ENCODE data around the gene LMNTD2.
A peak's percentile ranks its signal among the peaks of the same experiment; 100 is the strongest.
"Not testable (repeated sequence)": the region's sequence is repeated elsewhere in the genome, so short reads cannot be mapped to it uniquely, and the experiment has no call there.

LMNTD2 gene

DNA sequence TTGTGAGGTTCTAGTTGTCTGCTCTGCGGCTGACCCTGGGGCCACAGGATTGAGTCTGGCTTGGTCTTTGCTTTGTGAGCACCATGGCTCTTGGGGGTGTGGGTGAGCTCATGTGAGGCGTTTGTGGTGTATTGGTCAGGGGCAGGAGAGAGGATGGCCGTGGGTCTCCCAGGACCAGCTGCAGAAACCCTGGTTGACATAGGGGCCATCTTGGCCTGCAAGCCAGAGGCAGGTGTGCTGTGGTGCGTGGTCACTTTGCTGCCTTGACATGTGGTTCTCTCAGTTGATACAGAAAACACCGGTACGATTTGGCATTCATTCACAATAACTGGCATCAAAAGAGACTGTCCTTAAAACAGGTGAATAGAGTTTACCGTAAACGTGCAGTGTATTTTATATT, 27.0 kb upstream of the LMNTD2 start:
- no peak for DNase-seq

DNA sequence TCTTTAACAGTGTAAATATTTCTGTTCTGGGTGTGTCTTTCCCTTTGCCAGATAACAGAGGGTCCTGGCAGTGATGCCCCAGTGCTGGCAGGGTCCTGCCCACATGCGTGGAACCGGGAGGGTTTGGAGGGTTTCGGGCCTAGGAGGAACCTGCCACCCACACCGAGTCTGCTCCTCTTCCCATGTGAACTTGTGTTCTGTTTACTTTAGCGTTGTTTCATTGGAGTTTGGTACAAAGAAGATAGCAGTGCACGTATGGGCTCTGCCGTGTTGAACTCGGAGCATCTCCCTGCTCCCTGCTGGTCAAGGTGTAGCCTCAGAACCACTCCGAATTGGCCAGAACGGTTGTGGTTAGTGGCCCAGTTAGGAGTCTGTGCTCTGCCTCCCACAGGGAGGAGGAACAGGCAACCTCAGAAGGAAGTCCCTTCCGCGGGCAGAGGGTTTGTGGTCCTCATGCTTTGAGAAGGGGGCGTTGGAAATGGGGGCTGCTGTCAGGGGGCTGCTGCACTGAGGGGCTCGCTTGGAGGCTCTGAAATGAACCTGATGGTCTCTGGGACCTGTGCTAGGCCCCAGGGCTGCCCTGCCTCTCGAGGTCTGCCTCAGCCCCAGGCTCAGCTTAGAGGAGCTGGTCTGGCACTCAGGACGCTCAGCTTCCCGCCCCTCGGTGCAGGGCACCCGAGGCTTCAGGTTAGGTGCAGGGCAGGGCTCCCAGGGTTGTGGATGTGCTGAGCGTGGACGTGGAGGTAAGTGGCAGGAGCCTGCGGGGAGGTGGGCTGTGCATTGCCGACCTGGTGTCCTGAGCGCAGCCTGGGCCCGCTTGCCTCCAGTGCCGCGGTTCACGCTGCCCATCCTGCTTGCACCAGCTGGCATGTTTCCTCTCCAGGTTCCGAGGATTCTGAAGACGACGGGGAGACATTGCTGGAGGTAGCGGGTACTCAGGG, 26.1 kb upstream of the LMNTD2 start:
- no peak for DNase-seq

- DNase-seq: no peak
These were observed 23.7 kb upstream of the LMNTD2 start for GRCh38 chr11:584287-584686.

DNA sequence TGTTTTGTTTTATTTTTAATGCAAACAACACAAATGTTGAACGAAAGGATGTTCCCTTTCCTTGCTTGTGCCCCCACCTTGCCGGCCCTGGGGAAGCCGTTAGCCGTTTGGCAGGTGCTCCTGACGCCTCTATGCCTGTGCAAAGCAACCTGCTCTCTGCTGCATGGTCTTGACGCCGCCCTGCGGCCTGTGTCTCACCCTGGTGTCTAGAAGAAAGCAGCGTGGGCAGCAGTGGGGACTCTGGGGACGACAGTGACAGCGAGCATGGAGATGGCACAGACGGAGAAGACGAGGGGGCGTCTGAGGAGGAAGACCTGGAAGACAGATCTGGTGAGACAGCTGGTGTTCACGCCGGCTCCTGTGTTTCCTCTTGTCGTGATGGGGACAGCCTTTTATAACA, 21.2 kb upstream of the LMNTD2 start:
- peak in 16 of 56 donors; percentile 16 to 69 (median 33) for DNase-seq

DNA sequence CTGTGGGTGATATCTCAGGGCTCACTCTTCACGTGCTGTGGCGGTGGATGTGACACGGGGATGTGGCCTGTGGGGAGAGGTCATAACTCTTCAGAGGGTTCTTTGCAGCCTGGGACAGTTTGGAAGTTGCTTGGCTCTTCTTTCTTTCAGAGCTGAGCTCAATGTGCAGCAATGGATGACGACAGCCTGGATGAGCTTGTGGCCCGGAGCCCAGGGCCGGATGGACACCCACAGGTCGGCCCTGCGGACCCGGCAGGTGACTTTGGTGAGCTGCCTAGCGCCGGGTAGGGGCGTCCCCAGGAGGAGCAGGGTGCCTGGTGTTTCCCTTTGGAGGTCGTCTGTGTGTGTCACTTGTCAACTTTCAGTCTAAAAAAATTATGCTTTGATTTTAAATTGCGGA, 20.8 kb upstream of the LMNTD2 start:
- no peak for DNase-seq

DNA sequence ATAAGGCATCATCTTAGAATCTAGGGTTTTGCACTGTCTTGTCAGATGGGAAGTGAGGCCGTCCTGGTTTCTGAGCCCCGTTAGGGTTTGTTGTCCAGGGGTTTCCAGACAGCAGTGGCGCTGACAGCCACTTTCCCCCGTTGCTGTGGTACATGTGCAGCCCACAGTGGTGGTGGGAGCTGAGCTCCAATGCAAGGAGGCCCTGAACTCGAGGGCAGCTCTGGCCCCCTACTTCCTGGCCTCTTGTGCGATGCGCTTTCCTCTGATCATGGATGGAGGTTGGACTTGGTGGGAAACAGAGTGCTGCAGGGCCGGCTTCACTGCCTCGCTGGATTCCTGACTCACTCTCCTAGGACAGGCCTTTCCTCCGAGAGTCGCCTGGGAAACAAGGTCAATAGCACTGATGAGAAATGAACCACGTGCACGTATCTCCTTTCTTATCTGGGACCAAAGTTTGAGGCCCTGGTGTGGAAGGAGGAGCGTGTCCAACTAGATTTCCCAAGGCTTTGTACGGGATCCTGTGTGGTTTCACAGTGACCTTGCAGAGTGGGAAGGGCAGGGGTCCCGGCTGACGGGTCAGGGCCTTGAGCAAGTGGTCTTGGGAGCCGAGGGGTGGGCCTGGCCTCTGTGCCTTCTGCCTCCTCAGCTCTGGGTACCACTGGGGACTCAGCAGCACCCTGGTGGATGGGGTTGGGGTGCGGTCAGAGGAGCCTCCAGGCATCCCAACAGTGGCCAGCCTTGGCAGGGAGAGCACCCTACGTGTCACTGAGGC, 19.5 kb upstream of the LMNTD2 start:
- DNase-seq: no peak

- no peak for DNase-seq
These were observed 17.9 kb upstream of the LMNTD2 start for GRCh38 chr11:578276-579035.

DNA sequence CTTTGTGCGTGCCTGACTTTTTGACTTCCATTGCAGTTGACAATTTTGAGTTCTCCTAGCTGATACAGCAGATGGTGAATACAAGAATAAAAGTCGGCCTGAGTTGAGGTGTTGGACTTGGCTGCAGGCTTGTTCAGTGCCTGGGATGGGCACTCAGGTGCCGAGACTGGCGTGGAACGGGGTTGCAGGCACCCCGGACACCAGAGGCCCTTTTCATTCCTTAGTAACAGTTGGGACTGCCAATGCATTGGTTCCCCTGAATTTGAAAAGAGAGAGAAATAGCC, 17.0 kb upstream of the LMNTD2 start:
- DNase-seq: no peak

DNA sequence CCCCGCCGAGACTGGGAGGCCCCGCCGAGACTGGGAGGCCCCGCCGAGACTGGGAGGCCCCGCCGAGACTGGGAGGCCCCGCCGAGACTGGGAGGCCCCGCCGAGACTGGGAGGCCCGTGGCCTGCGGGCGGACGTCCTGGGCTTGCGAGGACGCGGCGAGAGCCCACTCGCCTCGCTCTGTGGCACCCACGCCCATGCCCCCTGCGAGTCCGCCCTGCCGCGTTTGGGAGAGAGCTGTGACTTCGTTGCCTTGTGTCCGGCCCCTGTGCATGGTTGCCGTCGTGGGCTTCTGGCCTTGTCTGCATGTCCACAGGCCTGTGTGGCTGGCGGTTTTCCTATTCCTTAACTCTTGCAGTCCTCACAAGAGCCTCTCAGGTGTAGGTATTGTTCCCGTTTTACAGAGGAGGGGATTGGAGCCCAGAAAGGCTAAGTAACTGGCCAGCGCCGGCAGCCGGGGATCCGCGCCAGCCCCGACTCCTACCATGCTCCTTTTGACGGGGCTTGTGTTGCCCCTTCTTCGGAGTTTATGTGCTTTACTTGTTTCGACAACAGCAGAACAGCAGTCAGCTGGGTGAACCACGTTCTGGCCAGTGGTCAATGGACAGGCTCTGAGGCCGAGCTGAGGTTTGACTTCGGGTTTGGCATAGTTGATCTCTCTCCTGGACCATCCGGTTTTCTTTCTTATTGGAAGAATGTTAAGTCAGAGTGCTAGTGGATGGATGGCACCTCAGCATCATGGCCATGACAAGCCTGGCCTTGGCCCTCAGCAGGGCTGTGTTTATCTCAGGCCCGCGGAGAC, 16.5 kb upstream of the LMNTD2 start:
- no peak for DNase-seq

GRCh38 chr11:575996-576768, 15.6 kb upstream of the LMNTD2 start, which contains the start of gene PHRF1:
Gene PHRF1 (plus strand): TSS chr11:576470. CDS start chr11:581513, 5,043 bp downstream.
- DNase-seq: peak; percentile 66 to 99 (median 92)

DNA sequence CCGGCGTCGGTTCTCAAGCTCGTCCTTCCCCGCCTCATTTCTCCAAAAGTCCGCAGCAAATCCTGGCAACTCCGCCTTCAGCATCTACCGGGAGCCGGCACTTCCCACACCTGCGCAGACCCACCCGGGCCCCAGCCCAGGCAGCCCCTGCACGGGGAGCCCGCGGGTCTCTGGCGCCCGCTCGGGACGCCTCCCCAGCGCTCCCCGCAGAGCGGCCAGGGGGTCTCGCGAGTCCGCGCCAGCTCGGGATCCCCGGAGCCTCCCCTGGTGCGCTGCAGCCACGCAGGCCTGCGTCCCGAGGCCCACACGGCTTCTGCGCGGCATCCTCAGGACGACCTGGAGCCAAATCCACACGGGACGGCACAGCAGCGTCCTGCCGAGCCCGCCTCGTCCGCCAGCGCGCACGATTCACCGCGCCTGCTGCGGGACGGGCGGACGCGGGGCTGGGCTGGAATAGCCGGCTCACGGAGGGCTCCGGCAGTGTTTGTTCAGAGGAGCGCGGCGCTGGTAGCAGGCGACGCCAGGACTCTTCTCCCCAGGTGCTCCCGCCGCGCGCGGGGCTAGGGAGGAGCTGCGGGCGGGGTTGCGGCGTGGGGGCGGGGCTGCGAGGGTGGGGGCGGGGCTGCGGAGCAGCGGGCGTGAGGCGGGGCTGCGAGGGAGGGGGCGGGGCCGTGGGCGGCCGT, 14.9 kb upstream of the LMNTD2 start:
- peak in 1 of 56 donors; percentile 41 for DNase-seq

- no peak for DNase-seq
These were observed 14.2 kb upstream of the LMNTD2 start for GRCh38 chr11:574632-575312.

- not testable (repeated sequence) for DNase-seq
These were observed 13.6 kb upstream of the LMNTD2 start for GRCh38 chr11:574031-574570.

DNA sequence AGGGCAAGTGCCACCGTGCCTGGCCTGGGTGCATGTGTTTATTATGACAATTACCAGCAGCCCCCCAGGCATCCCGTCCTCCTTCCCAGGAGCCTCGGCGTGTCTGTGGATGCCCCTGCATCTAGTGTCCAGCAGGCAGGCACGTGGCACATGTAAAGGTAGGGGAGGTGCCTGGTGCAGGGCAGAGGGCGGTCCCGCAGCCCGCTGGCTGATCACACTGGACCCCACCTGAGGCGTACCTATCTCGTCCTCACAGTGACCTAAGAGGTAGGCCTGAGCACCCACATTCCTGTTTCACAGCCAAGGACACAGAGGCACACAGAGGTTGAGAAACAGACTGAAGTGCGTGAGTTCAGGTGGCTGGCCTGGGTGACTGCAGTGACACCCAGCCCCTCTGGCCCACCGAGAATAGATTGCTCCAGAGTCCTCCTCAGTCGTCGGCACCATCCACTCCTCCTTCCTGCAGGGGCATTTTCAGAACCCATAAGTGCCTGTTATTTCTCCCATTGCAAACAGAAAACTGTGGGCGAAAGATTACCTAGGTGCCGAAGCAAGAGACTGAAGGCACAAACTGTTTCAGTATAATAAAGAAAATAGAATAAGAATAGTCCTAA, 12.7 kb upstream of the LMNTD2 start:
- no peak for DNase-seq

GRCh38 chr11:571802-572185, 11.3 kb upstream of the LMNTD2 start:
- DNase-seq: no peak

DNA sequence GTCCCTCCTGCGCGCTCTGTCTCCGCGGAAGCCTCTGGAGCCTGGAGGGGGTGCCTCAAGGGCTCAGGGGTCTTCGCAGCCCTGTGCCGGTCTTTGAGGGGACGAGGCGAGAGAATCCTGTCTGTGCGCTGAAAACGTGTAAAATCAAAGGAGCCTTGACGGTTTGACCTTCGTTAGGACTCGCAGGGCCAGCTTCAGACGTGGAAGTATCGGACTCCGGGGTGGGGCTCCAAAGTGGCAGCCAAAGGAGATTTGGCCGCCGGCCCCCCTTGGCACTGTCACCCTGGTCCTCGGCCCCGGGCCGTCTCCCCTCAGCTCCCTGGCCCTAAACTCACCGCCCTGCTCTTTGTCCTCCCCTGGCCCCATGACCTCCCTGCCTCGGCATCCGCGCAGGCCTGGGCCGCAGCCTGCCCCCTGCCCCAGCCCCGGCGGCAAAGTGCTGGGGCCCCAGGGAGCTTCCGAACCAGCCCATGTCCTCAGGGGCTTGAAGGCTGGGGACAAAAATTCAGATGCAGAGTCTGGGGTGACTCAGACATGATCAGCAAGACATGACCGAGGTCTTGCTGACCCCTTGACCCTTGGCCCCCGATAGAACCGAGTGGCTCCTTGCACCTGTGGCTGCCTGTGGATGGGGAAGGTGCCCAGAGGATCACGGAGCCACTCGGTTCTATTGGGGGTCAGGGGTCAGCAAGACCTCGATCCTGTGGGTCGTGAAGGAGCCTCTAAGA, 8.8 kb upstream of the LMNTD2 start:
- DNase-seq: no peak
